HCT116 (cell line): ENCODE data around the gene APELA. TPM values are rescaled to one million over a fixed set of nuclear protein-coding genes. Genes with fewer than 3 reads are reported as not detected.

ENCODE experiments used
- ATAC-seq: fragments of 200-7000 bp; cut with Tn5 transposase; 2 replicates; pipeline ENCODE4 v1.9.1; 2020; ENCODE audit warnings: mild to moderate bottlenecking, moderate library complexity
- BruUV-seq: library from RNA; stranded (reverse); fragments of 400-500 nt; replicated peaks from 2 replicates; lab custom pipeline; 2021; lab: Mats Ljungman, UMichigan
- CTCF ChIA-PET: fragments of 300-600 bp; sonication (Branson Sonifier 250); formaldehyde crosslinking; loops from one replicate; lab custom pipeline; 2021; ENCODE audit warnings: antibody characterized with exemption; lab: Charles Lee
- POLR2A ChIA-PET: fragments of 300-600, 350-600 bp; sonication (Branson Sonifier 250); formaldehyde crosslinking; loops from one replicate; lab custom pipeline; 2021; ENCODE audit warnings: antibody characterized with exemption; lab: Charles Lee
- RAD21 ChIA-PET, 2 experiments: fragments of 300-600 bp; sonication (Branson Sonifier 250); formaldehyde crosslinking; loops; one replicate each; lab custom pipeline; 2023; ENCODE audit warnings: low total read pairs in 2 of 2; ENCODE audit not compliant: uncharacterized antibody in 2 of 2, unreplicated experiment in 2 of 2, low non-redundant PET in 1 of 2; lab: Charles Lee
- DNase-seq: peaks from one replicate; pipeline ENCODE4 v3.0.0-alpha.2; 2010; ENCODE audit warnings: low read depth, low spot score
- H2AFZ ChIP-seq: fragments of 200-600 bp; shearing (Covaris generic), sonication (generic); 2 replicates; pipeline ENCODE4 v1.6.1; 2017; ENCODE audit warnings: low read depth, mixed run types, mixed read lengths, antibody characterized with exemption, low read length; ENCODE audit not compliant: poor library complexity, severe bottlenecking
- H3K27ac ChIP-seq: 2 replicates; pipeline ENCODE4 v1.5.1; 2012; ENCODE audit warnings: low read depth, low read length
- H3K27me3 ChIP-seq: fragments of 200-600 bp; sonication (generic); 2 replicates; pipeline ENCODE4 v1.6.1; 2016; ENCODE audit warnings: mixed run types, low read length, mixed read lengths; ENCODE audit not compliant: insufficient read depth
- H3K36me3 ChIP-seq, 2 experiments: fragments of 200-500 bp in 1 of 2; fragments of 200-600 bp in 1 of 2; sonication (Bioruptor generic) in 1 of 2; sonication (generic) in 1 of 2; 2 replicates each; pipeline versions ENCODE4 v1.5.1 to v1.6.1; 2014 to 2016; ENCODE audit warnings: low read length in 2 of 2, inconsistent platforms in 1 of 2, mixed read lengths in 1 of 2, mixed run types in 1 of 2; ENCODE audit not compliant: insufficient read depth in 2 of 2, control insufficient read depth in 1 of 2
- H3K4me1 ChIP-seq, 2 experiments: fragments of 200-600 bp in 1 of 2; sonication (generic) in 1 of 2; 2 replicates each; pipeline versions ENCODE4 v1.5.1 to v1.6.1; 2012 to 2017; ENCODE audit warnings: low read length in 2 of 2, inconsistent platforms in 1 of 2, mild to moderate bottlenecking in 1 of 2, mixed read lengths in 1 of 2, mixed run types in 1 of 2, moderate library complexity in 1 of 2; ENCODE audit not compliant: insufficient read depth in 2 of 2, control insufficient read depth in 1 of 2
- H3K4me2 ChIP-seq: fragments of 200-600 bp; sonication (generic); 2 replicates; pipeline ENCODE4 v1.6.1; 2017; ENCODE audit warnings: mixed run types, low read length, mixed read lengths
- H3K4me3 ChIP-seq, 2 experiments: fragments of 200-600 bp in 1 of 2; sonication (generic) in 1 of 2; replicated peaks in 1 of 2; 2 replicates each; pipeline ENCODE4 v1.5.1; 2011 to 2016; ENCODE audit warnings: low read length in 2 of 2, control low read depth in 1 of 2, low read depth in 1 of 2, mild to moderate bottlenecking in 1 of 2, mixed read lengths in 1 of 2, mixed run types in 1 of 2
- H3K79me2 ChIP-seq: fragments of 200-600 bp; sonication (generic); 2 replicates; pipeline ENCODE4 v1.6.1; 2017; ENCODE audit warnings: mild to moderate bottlenecking, mixed run types, low read length, moderate library complexity, mixed read lengths; ENCODE audit not compliant: insufficient read depth
- H3K9ac ChIP-seq: fragments of 200-600 bp; sonication (generic); 2 replicates; pipeline ENCODE4 v1.6.1; 2016; ENCODE audit warnings: low read length, mixed read lengths
- H3K9me2 ChIP-seq: fragments of 200-600 bp; sonication (generic), shearing (Covaris generic); 2 replicates; pipeline ENCODE4 v1.6.1; 2017; ENCODE audit warnings: mixed run types, mild to moderate bottlenecking, moderate library complexity; ENCODE audit not compliant: insufficient read depth
- H3K9me3 ChIP-seq, 2 experiments: fragments of 200-500 bp in 1 of 2; fragments of 200-600 bp in 1 of 2; sonication (Bioruptor generic) in 1 of 2; sonication (generic) in 1 of 2; 2 replicates each; pipeline ENCODE4 v1.6.1; 2014 to 2017; ENCODE audit warnings: low read length in 2 of 2, mixed read lengths in 2 of 2, inconsistent platforms in 1 of 2, low read depth in 1 of 2, mild to moderate bottlenecking in 1 of 2, mixed run types in 1 of 2, moderate library complexity in 1 of 2; ENCODE audit not compliant: control insufficient read depth in 1 of 2, insufficient read depth in 1 of 2
- H4K20me1 ChIP-seq: fragments of 200-600 bp; sonication (generic), shearing (Covaris generic); 2 replicates; pipeline ENCODE4 v1.6.1; 2017; ENCODE audit warnings: mixed run types, mild to moderate bottlenecking, moderate library complexity; ENCODE audit not compliant: insufficient read depth
- ATF3 ChIP-seq: IDR thresholded peaks from 2 replicates; pipeline ENCODE4 v1.6.1; 2012
- CBX3 ChIP-seq: IDR thresholded peaks from 2 replicates; pipeline ENCODE4 v1.6.1; 2012; ENCODE audit warnings: low read depth
- EZH2 ChIP-seq: fragments of 200-600 bp; sonication (generic); IDR thresholded peaks from 2 replicates; pipeline ENCODE4 v1.6.1; 2017; ENCODE audit warnings: antibody characterized with exemption, mixed run types
- MAX ChIP-seq: IDR thresholded peaks from 2 replicates; pipeline ENCODE4 v1.6.1; 2012
- POLR2AphosphoS5 ChIP-seq: IDR thresholded peaks from 2 replicates; pipeline ENCODE4 v1.6.1; 2011; ENCODE audit warnings: mild to moderate bottlenecking, low read depth, low read length, moderate library complexity
- RAD21 ChIP-seq: IDR thresholded peaks from 2 replicates; pipeline ENCODE4 v1.6.1; 2012; ENCODE audit warnings: low read depth, mild to moderate bottlenecking
- SIN3A ChIP-seq: IDR thresholded peaks from 2 replicates; pipeline ENCODE4 v1.6.1; 2012; ENCODE audit warnings: low read depth
- SP1 ChIP-seq: IDR thresholded peaks from 2 replicates; pipeline ENCODE4 v1.6.1; 2012; ENCODE audit warnings: low read depth
- TCF7L2 ChIP-seq: IDR thresholded peaks from 2 replicates; pipeline ENCODE4 v1.7.0; 2011; ENCODE audit warnings: borderline replicate concordance, inconsistent platforms; ENCODE audit not compliant: insufficient read depth, insufficient read length; ENCODE audit errors: extremely low read depth
- YY1 ChIP-seq: IDR thresholded peaks from 2 replicates; pipeline ENCODE4 v1.6.1; 2011; ENCODE audit warnings: low read length, low read depth, moderate library complexity, mild to moderate bottlenecking; ENCODE audit not compliant: insufficient replicate concordance; ENCODE audit errors: extremely low read depth
- ZNF274 ChIP-seq: fragments of 200-500 bp; sonication (Bioruptor generic); IDR thresholded peaks from 2 replicates; pipeline ENCODE4 v1.6.1; 2014; ENCODE audit warnings: mild to moderate bottlenecking, low read depth, low read length, inconsistent platforms
- intact Hi-C: fragments of 100-400 bp; cut with micrococcal nuclease; formaldehyde crosslinking; loops from 2 replicates; pipeline ENCODE4 v1.10.0; 2022
- total RNA-seq: library from RNA; stranded (reverse); gene quantifications from one replicate; pipeline ENCODE4 v1.2.1, GENCODE V29; 2021; ENCODE audit not compliant: unreplicated experiment

The APELA gene
- total RNA-seq, 1 experiment from 2014 or later = not detected

GRCh38 chr4:164847967-164848649, 28.9 kb upstream of the APELA start (continued):
- no peak for TF ChIP-seq ATF3

- H3K27me3 ChIP-seq = no peaks in the 10 kb centered on the region
- H3K4me2 ChIP-seq = no peak overlapping the region
- no peak overlapping the region for H3K9ac ChIP-seq
- no peaks in the 10 kb centered on the region for H4K20me1 ChIP-seq
- BruUV-seq = no TSS peak
- intact Hi-C loops = no loop called here
- H3K4me3 ChIP-seq = no peak overlapping the region
- H2AFZ ChIP-seq = no peak overlapping the region
- CTCF ChIA-PET = no interaction called here
- no peak overlapping the region for H3K27ac ChIP-seq
- H3K9me2 ChIP-seq = no peaks in the 10 kb centered on the region
- H3K9me3 ChIP-seq = no peaks in the 10 kb centered on the region
- POLR2A ChIA-PET = no interaction called here
- DNase-seq (no peak), ATAC-seq (no peak)
- H3K79me2 ChIP-seq = no peaks in the 10 kb centered on the region
- RAD21 ChIA-PET = no interaction called here
- TF ChIP-seq EZH2 = no peak
- TF ChIP-seq YY1 = no peak
- no peak for TF ChIP-seq ZNF274
- TF ChIP-seq RAD21 = no peak
- H3K4me1 ChIP-seq = no peaks in the 10 kb centered on the region
- H3K36me3 ChIP-seq = no peaks in the 10 kb centered on the region
Observed at GRCh38 chr4:164856396-164856795, 20.6 kb upstream of the APELA start.

- no peak for DNase-seq
- TF ChIP-seq RAD21 (no peak), MAX (no peak), SP1 (no peak), SIN3A (no peak), POLR2AphosphoS5 (no peak), CBX3 (no peak), TCF7L2 (no peak), YY1 (no peak)
- CTCF ChIA-PET = no interaction called here
- Histone ChIP-seq H3K9ac (no peak overlapping the region), H3K9me2 (no peaks in the 10 kb centered on the region), H4K20me1 (no peaks in the 10 kb centered on the region), H3K4me2 (no peak overlapping the region), H2AFZ (no peak overlapping the region), H3K27me3 (no peaks in the 10 kb centered on the region), H3K36me3 (no peaks in the 10 kb centered on the region), H3K4me1 (no peaks in the 10 kb centered on the region), H3K79me2 (no peaks in the 10 kb centered on the region), H3K4me3 (no peak overlapping the region), H3K27ac (no peak overlapping the region), H3K9me3 (no peaks in the 10 kb centered on the region)
- BruUV-seq = no TSS peak
- POLR2A ChIA-PET = no interaction called here
- RAD21 ChIA-PET = no interaction called here
- intact Hi-C loops = no loop called here
- no peak for ATAC-seq
Observed at GRCh38 chr4:164866817-164867490, 10.0 kb upstream of the APELA start.
